Measurements from ENCODE around the gene SULT1B1.
"Not testable (repeated sequence)": the region's sequence is repeated elsewhere in the genome, so short reads cannot be mapped to it uniquely, and the experiment has no call there.

SULT1B1 gene

DNA sequence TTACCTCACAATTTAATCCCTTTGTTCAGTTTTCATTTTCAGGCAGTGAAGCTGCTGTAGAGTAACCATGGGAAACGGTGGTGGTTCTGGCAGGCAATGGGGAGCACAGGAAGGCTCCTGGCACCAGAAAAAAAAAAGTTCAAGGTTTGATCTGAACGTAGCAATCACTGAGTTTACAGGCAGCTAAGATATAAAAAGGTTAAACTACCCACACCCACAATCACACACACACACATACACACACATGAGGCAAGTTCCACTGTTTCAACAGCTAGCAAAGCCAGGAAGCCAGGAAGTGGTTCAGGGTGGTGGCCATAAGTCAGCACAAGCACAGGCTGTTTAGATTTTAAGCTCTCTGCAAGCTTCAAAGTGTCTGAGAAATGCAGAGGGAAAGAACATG, at the start of gene SULT1B1:
Gene SULT1B1, minus strand, starts transcription at position 166 of the 400 bp plus-strand sequence. CDS start 5,403 bp downstream, outside the sequence.
- peak; percentile 60 to 66 for DNase-seq

DNA sequence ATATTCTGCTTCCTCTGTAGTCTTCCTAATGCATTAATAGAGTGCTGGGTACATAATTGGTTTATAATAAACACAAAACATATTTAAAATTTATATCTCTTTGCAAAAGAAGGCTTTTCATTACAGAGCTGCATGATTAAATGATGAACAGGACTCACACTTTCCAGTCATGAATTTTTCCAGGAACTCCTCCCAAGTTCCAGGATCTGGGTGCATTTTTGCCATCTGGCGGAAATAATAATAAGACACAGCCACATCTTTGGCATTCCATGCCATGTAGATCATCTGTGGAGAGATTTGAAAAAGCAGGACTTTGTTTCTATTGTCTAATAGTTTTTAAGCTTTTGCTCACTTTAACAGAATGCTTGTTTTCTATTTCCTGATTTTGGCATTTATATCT, 40.2 kb upstream of the SULT1B1 start:
- no peak for DNase-seq

DNA sequence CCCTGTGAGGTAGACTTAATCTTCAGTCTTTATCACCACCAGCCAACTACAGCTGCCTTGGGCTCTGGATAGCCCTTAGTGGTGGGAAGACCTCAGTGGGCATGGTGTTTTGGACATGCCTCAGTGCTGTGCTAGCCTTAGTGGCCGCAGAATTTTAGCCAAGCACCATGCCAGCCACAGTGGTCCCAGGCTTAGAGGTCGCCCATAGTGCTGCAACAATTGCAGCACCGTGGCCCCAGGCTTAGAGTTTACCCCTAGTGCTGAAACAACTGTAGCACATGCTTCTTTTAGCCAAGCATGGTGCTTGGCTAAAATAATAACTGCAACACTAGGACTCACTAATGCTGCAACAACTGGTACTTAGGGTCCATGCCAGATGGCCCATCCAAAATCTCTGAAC, 38.9 kb upstream of the SULT1B1 start:
- no peak for DNase-seq

DNA sequence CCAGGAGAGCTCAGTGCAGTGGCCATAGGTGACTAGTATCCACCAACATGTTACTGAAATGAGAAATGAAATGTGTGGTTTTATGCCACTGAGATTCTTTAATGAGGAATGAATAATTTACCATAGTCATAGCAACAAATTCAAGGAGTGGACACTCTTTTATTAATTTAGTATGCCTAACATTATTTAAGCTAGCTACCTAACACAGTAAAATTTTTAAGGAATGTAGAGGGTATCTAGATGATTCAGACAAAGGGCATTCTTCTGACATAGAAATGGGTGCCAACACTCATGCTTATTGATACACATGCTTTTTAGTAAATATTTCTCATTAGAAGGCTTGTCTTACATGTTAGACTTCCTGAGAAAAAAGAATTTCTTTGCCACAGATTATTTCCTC, 33.3 kb upstream of the SULT1B1 start:
- no peak for DNase-seq

DNA sequence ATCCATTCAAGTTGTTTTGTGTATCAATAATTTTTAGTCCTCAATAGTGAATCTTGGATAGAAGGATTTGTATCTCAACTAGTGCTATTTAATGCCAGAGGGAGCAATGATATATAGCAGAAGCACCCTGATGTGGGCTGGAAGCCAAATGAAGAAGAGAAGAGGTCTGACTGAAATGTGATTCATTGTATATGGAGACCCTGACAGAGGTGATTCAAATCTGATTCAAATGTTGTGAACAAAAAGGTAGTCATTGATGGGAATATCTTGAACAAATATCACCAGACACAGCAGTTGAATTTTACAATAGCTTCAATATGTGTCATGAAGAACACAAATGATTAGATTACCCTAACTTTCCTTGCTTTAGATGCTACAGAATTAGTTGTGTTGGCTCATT, 27.5 kb upstream of the SULT1B1 start:
- no peak for DNase-seq

DNA sequence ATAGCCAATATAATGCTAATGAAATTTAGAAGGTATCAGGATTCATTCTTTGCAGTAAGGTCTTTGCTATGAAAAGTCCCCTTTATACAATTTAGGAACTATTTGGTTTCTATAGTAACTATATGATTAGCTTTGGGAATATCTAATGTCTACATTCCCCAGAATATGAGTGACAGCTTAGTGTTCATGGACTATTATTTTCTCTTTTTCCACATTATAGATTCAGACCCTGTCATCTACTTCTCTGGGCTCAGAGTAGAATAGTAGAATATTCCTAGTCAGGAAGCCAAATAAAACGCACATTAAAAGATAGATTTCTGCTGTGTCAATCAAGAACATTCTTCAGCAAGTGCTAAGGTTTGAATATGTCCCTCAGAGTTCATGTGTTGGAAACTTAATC, 26.1 kb upstream of the SULT1B1 start:
- no peak for DNase-seq

DNA sequence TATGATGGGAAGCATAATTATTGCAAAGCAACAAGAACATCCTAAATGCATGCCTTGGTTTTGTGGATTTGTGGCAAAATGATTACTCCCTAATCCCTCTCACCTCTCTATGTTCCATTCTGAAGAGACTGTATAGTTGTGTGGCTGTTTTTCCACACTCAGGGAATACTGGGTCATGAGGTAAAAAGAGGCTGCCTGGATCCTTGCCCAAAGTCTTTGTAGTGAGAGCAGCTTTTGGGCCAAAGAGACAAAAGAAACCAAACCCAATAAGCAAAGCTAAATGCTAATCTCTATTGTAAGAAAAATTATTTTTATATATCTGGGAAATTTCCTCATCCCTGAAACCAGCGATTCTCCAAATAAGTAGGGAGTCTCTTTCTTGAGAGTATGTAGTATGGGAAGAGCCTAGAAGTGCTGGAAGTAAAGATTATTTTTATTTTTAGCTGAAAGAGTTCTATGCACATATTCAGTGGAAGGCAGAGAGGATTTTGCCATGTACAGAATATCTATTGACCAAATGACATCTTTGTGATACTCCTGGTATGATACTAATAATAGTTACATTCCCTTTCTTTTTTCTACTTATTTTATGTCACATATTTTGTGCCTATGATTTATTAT, 24.9 kb upstream of the SULT1B1 start:
- DNase-seq: no peak

DNA sequence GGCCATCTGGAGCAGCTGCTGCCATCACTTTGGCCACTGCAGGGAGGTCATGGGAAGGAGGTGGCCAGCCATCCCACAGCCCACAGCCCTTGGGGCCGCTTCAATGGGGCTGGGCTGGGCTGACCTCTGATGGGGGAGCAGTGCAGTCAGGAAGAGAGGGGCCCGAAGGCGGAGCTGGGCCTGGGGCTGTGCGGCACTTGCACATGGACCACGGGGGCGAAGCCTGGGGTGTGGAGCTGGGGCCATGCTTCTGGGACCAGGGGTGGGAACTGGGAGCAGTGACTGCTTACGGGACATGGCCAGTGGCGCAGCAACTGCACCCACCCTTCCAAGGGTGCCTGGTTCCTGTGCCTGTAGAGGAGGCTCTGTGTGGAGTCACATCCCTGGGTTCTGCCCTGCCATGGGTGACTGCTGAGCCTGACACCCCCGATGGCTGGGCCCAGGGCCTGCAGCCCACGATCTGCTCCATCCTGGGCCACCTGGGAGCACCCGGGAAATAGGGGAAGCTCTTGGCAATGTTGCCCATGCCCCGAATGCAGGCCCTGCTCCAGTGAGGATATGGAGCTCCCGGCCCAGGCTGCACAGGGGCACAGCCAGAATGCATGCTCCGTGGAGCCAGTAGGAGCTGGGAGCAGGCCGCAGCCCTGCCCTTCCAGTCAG, 22.4 kb upstream of the SULT1B1 start:
- DNase-seq: no peak

DNA sequence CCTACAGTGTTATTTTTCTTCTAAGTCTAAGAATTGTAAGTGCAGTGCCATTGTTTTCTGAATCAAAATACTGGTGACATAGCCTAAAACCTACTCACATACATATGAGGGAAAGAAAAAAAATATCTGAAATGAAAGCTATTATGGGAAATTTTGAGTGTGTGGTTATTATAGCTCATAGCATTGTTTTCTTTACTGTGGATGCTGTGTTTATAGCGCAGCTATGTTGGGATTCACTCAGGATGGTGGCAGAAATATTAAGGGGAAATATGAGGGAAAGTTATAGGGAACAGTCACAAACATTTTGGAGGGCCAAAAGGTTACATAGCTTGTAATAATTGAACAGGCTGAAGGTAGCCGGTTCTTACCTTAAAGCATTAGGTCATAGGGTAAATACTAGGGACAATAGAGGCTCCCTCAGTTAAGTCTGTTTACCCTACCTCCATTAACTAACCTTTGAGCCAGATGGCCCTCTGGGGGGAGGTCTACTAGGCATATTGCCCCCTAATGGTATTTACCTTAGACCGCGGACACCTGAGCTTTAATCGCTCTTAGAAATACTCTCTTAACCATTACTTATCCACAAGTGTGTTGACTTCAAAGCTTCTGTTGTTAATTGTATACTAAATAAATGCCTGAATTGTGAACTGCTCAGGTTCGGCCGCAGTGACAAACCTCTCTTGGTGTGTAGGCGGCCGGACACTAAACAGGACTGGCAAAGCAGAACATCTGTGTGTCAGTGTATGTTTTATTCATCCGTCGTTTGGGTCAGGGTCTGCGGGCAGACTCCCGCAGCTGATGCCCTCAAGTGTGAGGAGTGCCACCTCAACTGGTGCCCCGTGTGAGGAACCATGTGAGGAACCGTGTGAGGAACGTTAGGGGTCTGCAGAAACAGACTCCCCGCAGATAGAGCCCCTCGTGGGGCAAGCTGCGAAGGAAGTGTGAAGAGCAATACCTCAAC, 21.3 kb upstream of the SULT1B1 start:
- DNase-seq: no peak

DNA sequence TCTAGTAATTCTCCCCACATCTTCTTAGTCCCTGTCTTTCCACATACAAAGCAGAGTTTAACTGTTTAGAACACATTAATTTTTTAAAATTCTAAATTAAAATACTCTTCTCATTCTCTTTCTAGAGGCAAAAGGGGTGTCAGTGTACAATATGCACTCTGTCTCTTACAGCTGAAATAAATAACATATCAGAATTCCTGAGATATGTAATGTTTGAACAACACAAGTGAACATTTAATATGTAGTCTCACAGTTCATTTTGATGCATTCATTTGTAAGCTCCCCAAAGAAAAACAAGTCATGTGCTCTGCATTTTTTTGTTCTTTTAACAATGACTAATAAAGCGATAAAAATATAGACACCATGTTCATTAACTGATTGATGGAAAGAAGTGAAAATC, 19.7 kb upstream of the SULT1B1 start:
- no peak for DNase-seq

DNA sequence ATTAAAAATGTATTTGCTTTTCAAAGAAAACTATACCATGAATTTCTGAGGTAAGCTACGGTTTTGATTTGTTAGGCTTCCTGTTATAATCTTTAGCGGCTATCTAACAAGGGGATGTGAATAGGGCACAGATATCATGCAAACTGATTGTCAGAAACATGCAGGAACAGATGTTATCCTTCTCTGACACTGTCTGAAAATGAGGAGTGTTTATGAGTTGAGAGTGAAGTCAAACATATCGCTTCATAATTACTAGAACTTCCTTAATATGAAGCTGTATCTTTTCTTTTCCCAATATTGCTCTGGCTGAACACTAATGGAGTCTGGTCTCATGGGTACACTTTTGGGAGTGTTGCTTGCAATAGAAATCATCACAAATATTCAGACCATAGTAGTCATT, 16.3 kb upstream of the SULT1B1 start:
- no peak for DNase-seq

DNA sequence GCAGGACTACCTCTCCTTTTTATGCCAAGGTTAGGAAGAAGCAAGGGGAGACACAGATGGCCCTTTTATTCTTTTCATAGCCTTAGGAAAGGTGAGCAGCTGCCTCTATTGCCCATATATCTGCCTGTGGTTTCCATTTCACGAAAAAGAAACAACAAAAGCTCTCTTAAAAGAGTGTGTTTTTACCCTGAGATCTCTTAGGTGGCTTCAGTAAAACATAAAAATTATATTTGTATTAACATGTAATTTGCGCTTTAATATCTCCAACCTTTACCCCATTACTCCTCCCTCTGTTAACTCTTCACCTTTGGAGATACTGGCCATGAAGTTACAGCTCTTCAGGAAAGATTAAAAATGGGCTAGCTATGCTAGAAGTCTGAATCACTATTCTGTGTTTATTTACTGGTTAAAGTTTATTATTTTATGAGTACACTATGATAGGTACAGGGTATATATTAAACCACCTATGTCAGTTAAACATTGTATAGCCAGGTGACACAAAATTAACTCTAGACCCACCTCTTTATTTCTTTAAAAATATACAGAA, 15.0 kb upstream of the SULT1B1 start:
- no peak for DNase-seq

DNA sequence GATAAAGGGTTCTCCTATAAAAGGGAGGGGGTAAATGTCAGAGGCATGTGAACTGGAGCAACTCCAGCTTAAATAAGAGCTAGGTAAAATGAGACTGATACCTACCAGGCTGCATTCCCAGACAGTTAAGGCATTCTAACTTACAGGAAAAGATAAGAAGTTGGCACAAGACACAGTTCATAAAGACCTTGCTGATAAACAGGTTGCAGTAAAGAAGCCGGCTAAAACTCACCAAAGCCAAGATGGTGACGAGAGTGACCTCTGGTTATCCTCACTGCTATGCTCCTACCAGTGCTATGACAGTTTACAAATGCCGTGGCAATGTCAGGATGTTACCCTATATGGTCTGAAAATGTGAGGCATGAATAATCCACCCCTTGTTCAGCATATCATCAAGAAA, 13.1 kb upstream of the SULT1B1 start:
- DNase-seq: no peak

DNA sequence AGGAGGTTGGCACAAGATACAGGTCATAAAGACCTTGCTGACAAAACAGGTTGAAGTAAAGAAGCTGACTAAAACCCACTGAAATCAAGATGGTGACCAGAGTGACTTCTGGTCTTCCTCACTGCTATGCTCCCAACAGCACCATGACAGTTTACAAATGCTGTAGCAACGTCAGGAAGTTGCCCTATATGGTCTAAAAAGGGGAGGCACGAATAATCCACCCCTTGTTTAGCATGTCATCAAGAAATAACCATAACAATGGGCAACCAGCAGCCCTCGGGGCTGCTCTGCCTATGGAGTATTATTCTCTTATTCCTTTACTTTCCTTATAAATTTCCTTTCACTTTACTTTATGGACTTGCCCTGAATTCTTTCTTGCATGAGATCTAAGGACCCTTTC, 8.1 kb upstream of the SULT1B1 start:
- not testable (repeated sequence) for DNase-seq

DNA sequence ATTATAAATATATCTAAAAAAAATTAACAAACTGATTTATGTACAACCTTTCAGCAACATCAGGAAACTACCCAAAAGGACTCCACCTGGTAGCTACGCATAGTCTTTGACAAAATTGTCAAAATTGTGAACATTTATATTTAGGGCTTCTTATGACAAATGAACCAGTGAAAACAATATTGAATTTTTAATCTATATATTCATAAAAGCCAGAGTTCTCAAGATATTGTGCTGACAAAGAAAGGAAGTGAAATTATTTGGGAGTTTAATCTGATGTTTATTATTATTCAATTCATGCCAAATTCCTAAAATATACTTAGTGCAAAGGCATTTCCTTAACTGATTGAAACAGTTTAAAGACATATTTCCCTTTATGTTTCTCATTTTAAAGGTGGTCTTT, 5.3 kb upstream of the SULT1B1 start:
- DNase-seq: no peak

DNA sequence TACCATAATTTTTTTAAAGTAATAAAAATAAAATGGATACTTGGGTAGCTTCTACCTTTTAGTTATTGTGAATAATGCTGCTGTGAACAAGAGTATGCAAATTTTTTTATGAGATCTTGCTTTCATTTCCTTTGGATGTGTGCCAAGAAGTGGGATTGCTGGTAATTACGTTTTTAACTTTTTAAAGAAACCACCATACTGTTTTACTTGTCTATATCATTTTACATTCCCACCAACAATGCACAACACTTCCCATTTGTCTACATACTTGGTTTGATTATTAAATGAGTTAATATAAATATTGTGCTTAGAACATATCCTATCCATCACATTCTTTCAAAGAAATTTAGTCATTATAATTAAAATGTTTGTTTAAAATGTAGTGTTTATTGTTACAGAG, 3.9 kb upstream of the SULT1B1 start:
- DNase-seq: peak in 1 of 2 donors; percentile 20

DNA sequence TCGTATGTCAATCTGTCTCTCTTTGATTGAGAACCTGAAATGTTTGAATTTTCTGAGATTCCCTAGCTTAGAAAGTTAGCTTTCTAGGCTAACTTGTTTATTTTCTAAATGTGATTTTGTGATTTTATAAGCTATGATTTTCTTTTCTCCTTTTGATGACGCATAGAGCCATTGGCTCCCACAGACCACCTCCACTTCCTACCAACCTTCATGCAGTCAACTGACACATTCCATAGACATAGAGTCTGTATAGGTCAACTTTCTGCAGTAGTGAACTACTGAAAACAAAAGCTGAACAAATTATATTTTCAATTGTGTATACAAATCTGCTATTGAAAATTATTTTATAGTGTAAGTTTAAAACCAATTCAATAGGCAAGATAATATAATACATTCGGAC, 2.8 kb upstream of the SULT1B1 start:
- no peak for DNase-seq

DNA sequence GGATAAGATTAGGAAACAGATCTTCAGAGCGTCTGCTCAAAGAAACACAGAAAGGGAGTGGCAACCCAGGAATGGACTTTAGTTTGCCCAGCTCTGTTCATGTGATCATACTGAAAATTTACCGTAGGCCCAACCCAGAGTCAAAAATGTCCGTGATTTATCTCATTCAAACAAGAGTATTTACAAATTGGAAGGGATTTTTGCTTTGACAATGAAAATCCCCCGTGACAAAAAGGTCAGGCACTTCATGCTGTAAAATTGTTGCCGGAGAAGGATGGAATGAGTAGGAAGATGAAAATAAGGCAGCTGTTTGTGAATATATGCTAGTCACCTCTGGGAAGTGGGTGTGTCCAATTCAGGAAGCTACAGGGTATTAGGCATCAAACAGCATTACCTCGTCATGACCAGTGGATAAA, 1.2 kb downstream of the SULT1B1 start:
- no peak for DNase-seq

DNA sequence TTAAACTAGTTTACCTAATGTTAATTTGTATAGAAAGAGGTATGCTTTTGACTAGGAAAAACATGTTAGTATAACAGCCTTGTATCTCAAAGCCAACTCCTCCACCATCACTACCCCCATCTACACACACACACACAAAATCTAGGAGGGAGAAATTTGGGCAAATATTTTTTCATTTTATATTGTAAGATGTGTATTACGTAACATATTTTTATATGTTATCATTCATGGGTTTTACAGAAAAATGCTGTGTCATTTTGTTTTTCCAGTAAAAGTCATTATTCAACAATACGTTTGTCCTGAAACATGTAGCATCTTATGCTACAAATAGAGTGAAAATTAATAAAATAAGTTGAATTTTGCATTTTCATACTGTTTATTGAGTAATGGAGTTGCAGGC, 3.0 kb downstream of the SULT1B1 start:
- DNase-seq: no peak

DNA sequence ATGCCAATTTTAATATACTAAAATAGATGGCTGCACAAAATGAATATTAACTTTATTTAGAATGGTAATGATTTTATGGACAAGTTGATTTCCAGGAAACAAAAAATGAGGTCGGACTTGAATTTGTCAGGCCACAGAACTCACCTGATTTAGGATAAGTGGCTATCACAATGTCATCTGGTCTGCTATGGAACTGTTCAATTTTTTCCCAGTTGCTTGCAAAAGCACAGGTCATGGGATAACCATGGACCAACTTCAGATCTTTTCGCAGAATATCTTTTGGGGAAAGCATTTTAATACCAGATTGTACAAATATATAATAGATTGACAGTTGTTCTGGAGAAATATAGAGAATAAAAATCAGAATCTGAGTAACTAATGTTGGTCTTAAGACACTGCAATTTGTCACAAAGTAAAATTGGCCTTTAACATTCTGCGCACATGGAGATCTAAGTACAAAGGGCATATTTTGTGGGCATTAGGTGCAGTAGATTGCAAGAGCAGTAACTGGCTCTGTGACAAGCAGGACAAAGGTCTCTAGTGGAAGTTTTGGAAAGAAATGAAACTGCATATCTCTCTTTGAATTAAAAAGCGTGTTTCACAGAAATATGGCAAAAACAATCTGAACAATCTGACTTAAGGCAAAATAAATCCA, 5.4 kb downstream of the SULT1B1 start:
- DNase-seq: no peak

DNA sequence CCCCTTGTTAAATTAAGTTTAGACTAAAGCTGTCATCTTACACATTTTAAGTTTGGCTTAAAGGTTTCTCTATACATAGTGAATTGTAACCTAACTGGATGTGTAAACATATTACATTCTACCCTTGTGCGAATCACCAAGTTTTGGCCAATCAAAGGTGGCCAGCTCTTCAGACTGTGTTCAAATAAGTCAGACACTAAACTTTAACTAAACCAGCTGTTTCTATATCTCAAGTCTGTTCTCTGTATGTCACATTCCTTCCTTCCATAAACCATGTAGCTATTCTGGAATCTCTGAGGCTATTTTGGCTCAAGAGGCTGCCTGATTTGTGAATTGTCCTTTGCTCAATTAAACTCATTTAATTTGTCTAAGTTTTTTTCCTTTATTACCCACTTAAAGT, 6.7 kb downstream of the SULT1B1 start:
- no peak for DNase-seq

DNA sequence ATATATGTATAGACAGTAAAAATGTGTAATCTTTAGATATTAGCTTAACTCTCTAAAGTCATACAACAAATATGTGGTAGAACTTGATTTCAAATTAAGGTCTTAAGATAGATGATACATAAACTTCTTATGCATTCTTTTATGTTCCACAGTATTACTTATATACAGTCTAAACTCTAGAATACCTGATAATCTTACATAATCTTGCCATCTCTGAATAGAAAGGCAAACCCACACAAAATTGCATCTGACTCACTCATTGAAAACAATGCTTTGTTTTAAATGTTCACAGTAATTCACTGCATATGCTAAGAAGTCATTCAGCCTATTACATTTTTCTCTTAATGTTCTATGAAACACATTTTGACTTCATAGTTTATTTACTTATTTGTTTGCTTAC, 10.1 kb downstream of the SULT1B1 start:
- no peak for DNase-seq

DNA sequence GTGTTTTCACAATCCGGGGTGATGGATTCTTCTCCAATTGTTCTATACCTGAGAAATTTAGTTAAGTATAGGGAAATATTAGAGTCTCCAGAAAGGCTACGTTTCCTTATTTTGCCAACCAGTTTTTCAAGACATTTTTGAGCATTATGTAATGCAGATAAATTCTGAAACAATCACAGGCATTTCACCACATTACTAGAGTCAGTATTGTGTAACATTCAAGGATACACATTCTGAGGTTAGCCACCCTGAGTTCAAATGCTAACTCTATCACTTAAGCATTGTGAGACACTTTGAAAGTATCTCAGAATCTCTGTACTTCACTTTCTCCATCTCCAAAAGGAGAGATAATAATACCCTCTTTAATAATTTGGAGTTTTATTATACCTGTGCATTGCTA, 10.6 kb downstream of the SULT1B1 start:
- no peak for DNase-seq
